Heart left ventricle (tissue), 16 donors: ENCODE data around the gene SH3BP2. TPM values are rescaled to one million over a fixed set of nuclear protein-coding genes. Genes with fewer than 3 reads are reported as not detected.

Experiments
- ATAC-seq, 4 donors: fragments of 200-7000 bp; cut with Tn5 transposase; one replicate each; pipeline ENCODE4 v1.9.1; 2020 to 2022; ENCODE audit warnings: moderate library complexity in 4 of 4, mild to moderate bottlenecking in 3 of 4, moderate number of reproducible peaks in 1 of 4
- DNase-seq, 5 donors: peaks; one replicate each; pipeline ENCODE4 v3.0.0-alpha.2; 2020
- H3K27ac ChIP-seq, 12 donors: fragments of 200-600 bp; sonication (generic) in 4 of 12; one replicate each; pipeline versions ENCODE4 v1.5.0 to v1.8.0; 2016 to 2022; ENCODE audit warnings: mild to moderate bottlenecking in 2 of 12
- H3K27me3 ChIP-seq, 9 donors: fragments of 200-600 bp; sonication (generic) in 2 of 9; one replicate each; pipeline versions ENCODE4 v1.5.1 to v1.8.0; 2016 to 2022; ENCODE audit warnings: mild to moderate bottlenecking in 3 of 9
- H3K36me3 ChIP-seq, 9 donors: fragments of 200-600 bp; sonication (generic) in 2 of 9; one replicate each; pipeline versions ENCODE4 v1.5.0 to v1.8.0; 2018 to 2022; ENCODE audit warnings: mild to moderate bottlenecking in 2 of 9
- H3K4me1 ChIP-seq, 12 donors: fragments of 200-600 bp; sonication (generic) in 4 of 12; one replicate each; pipeline versions ENCODE4 v1.5.0 to v1.8.0; 2016 to 2022; ENCODE audit warnings: mild to moderate bottlenecking in 3 of 12
- H3K4me3 ChIP-seq, 12 donors: fragments of 200-600 bp; sonication (generic) in 4 of 12; one replicate each; pipeline versions ENCODE4 v1.5.0 to v1.8.0; 2017 to 2022; ENCODE audit warnings: mild to moderate bottlenecking in 9 of 12, moderate library complexity in 4 of 12
- H3K9me3 ChIP-seq, 12 donors: fragments of 200-600 bp; sonication (generic) in 4 of 12; one replicate each; pipeline versions ENCODE4 v1.5.0 to v1.8.0; 2016 to 2022; ENCODE audit warnings: mild to moderate bottlenecking in 1 of 12
- POLR2A ChIP-seq, 2 donors: fragments of 450-650 bp; IDR thresholded peaks; one replicate each; pipeline ENCODE4 v1.6.1; 2017; ENCODE audit warnings: antibody characterized with exemption in 2 of 2, mild to moderate bottlenecking in 2 of 2, moderate library complexity in 2 of 2
- WGBS, 4 donors: extraction: QIAGEN DNeasy Blood & Tissue Kit in 2 of 4; methylation state at CpG; one replicate each; pipeline versions ENCODE4 v1.1.5 to v1.1.7; 2013 to 2018; 5-methylcytosine and 5-hydroxymethylcytosine counted together
- intact Hi-C, 10 donors: fragments of 100-400 bp; cut with DNase I; formaldehyde crosslinking; loops; one replicate each; pipeline versions ENCODE4 v1.11.1 to v1.14.2; 2022
- polyA plus RNA-seq, 2 donors: library from polyadenylated mRNA; stranded (reverse); fragments of 200-250 nt; gene quantifications; one replicate each; pipeline ENCODE4 v1.2.3, GENCODE V29; 2013
- total RNA-seq, 9 donors: library from RNA; depleted of rRNA in 2 of 9; stranded (reverse); fragments of >200 nt in 2 of 9; fragmentation: NEBNext Ultra II Directional in 3 of 9; extraction: Animal tissue kit (Norgen Biotek cat#: 25700) in 3 of 9; gene quantifications; one replicate each; pipeline versions ENCODE4 v1.1.0 to v1.2.4, GENCODE V29; 2016 to 2023
- TF ChIP-seq, protein P1 (sequence below), 12 donors: fragments of 200-600 bp; sonication (generic) in 4 of 12; IDR thresholded peaks; one replicate each; pipeline versions ENCODE4 v1.5.0 to v1.8.0; 2018 to 2022; ENCODE audit warnings: antibody characterized with exemption in 12 of 12, mild to moderate bottlenecking in 5 of 12
- donor health status: ischemic (EF 13 %, LVEDD 7.1; RV severe dilation, severe dysfunction).
- donor health status: healthy with polysubstance abuse.
- donor health status: DM: no; HTN: yes; CAD: no.
- donor health status: DM: no; HTN: no; CAD: no.
- donor health status: ischemic (EF 25% LVEDD 6.9; RV normal size, moderate dysfunction).
- donor health status: ischemic (EF 25% LVEDD 5.7; RV mildly dilated, moderate dysfunction).
- donor health status: healthy.
- donor health status: DM: yes; HTN: yes; CAD: no.
- donor health status: ischemic (EF 35%, LVEDD 5.7; RV mildly dilated, moderate dysfunction).
- donor health status: nonischemic (EF 11% LVEDD 7.7; RV severe dilation, severe dysfunction).
- donor health status: DM: yes; HTN: yes; CAD: no.
- donor health status: PGD.
- donor health status: ischemic (EF 29% LVEDD 5.4; RV normal size, mild dysfunction).
- donor health status: nonischemic (EF 23%, LVEDD 6.1; RV moderate dilation, normal function).

Gene SH3BP2
- total and polyA plus RNA-seq, 11 donors: 10.4 to 70.2 (median 23.5) TPM

DNA sequence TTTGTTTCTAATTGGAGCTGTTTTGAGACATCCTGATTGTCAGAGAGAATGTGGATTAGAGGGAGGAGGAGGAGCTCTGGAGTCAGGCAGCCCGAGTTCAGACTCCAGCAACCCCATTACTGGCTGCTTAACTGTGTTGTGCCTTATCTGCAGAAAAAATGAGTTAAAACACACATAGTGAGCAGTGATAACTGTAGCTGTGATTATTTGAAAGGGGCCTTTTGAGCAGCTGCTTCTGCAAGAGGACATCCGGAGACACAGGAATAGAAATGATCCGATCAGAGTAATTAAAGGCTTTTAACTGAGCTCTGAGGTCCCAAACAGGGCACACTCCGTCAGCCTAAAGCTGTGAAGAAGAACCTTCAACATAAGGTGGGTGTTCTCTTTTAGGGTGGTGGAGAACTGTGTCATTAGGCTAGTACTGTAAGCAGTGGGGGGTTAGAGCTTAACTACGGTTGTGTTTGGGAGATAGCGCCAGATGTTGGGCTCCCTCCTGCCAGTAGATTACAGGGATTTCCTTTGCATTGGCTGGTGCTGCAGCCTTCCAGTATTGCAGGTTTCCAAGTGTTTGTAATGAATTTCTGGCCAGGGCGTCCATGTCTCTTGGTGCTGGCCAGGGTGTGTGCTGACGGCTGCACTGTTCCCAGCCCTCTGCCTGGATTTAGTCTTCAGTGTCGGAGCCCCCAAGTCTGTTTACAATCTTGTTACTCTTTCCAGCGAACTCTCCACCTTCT is 75.0 kb downstream of the SH3BP2 start:
- intact Hi-C loops: loop anchor here in 2 of 10 donors (2.0 to 10.0 kb wide), 3 partner anchors 17 to 103 kb away; no protein-coding TSS in a partner anchor
- peak in 2 of 5 donors; percentile 25 to 53 for DNase-seq
- peaks cover 41 to 100% (median 97%) of the 10 kb centered on the region in 12 donors for H3K4me1 ChIP-seq
- TF ChIP-seq, protein P1, sequence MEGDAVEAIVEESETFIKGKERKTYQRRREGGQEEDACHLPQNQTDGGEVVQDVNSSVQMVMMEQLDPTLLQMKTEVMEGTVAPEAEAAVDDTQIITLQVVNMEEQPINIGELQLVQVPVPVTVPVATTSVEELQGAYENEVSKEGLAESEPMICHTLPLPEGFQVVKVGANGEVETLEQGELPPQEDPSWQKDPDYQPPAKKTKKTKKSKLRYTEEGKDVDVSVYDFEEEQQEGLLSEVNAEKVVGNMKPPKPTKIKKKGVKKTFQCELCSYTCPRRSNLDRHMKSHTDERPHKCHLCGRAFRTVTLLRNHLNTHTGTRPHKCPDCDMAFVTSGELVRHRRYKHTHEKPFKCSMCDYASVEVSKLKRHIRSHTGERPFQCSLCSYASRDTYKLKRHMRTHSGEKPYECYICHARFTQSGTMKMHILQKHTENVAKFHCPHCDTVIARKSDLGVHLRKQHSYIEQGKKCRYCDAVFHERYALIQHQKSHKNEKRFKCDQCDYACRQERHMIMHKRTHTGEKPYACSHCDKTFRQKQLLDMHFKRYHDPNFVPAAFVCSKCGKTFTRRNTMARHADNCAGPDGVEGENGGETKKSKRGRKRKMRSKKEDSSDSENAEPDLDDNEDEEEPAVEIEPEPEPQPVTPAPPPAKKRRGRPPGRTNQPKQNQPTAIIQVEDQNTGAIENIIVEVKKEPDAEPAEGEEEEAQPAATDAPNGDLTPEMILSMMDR (IDR thresholded peaks at IDR 0.05): no peak
- no peaks in the 10 kb centered on the region for H3K9me3 ChIP-seq
- WGBS, 4 donors: 9 to 21% (median 13%) methylated on average over 10 of the region's 10 CpGs
- no peaks in the 10 kb centered on the region for H3K36me3 ChIP-seq
- ATAC-seq: peak; percentile 66 to 81 (median 68)
- H3K27ac ChIP-seq: peak overlapping the region; percentile 42 to 83 (median 70)
- no peaks in the 10 kb centered on the region for H3K27me3 ChIP-seq
- peak overlapping the region in 10 of 12 donors; percentile 15 to 50 (median 38) for H3K4me3 ChIP-seq

DNA sequence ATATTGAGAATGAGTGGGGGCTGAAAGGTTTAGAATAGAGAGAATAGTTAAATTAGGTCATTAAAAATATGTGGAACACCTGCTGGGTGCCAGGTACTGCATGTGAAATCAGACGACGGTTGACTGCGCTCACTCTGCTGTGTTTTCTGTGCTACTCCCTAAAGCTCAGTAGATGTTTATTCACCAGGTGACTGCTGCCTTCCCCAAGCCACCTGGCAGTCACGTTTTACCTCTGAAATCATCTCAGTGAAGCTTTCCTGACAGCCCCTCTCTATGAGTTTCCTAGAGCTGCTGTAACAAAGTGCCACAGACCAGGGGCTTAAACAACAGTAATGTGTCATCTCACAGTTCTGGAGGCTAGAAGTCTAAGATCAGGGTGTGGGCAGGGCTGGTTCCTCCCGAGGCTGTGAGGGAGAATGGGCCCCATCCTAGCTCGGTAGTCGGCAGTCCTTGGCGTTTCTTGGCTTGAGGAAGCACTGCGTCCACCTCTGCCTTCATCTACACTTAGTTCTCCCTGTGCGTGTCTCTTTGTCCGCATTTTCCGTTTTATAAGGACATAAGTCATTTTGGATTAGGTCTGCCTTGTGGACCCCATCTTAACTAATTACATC is 76.1 kb downstream of the SH3BP2 start:
- no peaks in the 10 kb centered on the region for H3K27me3 ChIP-seq
- ATAC-seq: peak in 2 of 4 donors; percentile 6 to 9

DNA sequence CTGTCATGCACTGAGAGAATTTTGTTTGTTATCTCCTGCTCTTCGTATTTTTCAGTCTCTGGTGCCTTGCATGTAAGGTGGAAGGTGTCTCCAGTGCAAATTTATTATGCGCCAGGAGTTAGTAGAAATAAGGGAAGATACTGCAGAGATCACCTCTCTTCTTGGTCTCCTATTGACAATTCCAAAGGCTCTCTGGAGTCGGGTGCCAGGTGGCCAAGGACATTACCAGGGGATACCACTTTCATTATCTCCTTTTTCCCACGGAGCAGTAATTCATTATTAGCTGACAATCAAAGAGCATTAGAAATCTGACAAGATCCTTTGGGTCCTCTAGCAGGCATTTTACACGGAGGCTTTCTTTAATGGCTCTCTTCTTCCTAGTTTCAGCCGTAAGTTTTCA is 76.8 kb downstream of the SH3BP2 start:
- peak overlapping the region in 11 of 12 donors; percentile 32 to 79 (median 68) for H3K27ac ChIP-seq
- no peaks in the 10 kb centered on the region for H3K9me3 ChIP-seq
- no peaks in the 10 kb centered on the region for H3K36me3 ChIP-seq
- ATAC-seq (no peak), DNase-seq (no peak)
- no peaks in the 10 kb centered on the region for H3K27me3 ChIP-seq
- H3K4me1 ChIP-seq: peaks cover 37 to 100% (median 95%) of the 10 kb centered on the region in 12 donors
- TF ChIP-seq POLR2A (IDR thresholded peaks at IDR 0.05): no peak
- TF ChIP-seq, protein P1 (IDR thresholded peaks at IDR 0.05): no peak
- intact Hi-C loops: loop anchor here in 2 of 10 donors (5.0 to 10.0 kb wide), 2 partner anchors 72 to 105 kb away; no protein-coding TSS in a partner anchor
- peak overlapping the region in 6 of 12 donors; percentile 2 to 50 (median 42) for H3K4me3 ChIP-seq
- 32 to 39% (median 37%) methylated on average over 6 of the region's 6 CpGs for WGBS, 4 donors

More for the DNA sequence above, 76.1 kb downstream of the SH3BP2 start:
- DNase-seq: no peak
- peaks cover 40 to 100% (median 97%) of the 10 kb centered on the region in 12 donors for H3K4me1 ChIP-seq
- no peaks in the 10 kb centered on the region for H3K9me3 ChIP-seq
- H3K4me3 ChIP-seq: peak overlapping the region in 10 of 12 donors; percentile 15 to 50 (median 38)
- H3K36me3 ChIP-seq: no peaks in the 10 kb centered on the region
- TF ChIP-seq, protein P1 (IDR thresholded peaks at IDR 0.05): no peak
- TF ChIP-seq POLR2A (IDR thresholded peaks at IDR 0.05): no peak
- WGBS, 4 donors: 57 to 68% (median 64%) methylated on average over 12 of the region's 12 CpGs
- intact Hi-C loops: loop anchor here in 2 of 10 donors (5.0 to 10.0 kb wide), 2 partner anchors 72 to 104 kb away; no protein-coding TSS in a partner anchor
- H3K27ac ChIP-seq: peak overlapping the region; percentile 42 to 83 (median 70)

DNA sequence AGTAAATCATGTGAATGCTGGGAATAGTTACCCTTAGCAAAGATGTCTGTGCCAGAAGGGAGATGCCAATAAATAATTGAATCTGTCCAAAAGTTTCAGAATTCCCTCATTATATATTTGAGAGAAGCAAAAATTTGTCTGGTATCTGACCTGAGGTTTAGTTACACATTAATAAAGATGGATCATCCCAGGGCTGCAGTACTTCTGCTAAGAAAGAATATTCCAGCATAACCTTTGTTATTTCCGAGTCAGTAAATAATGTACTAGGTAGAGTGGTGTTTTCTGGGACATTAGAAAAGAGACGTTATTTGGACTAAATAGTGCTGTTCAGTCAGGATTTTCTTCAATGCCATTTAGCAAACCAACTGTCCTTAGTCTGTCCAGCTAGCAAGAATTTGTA is 77.2 kb downstream of the SH3BP2 start:
- Histone ChIP-seq H3K27ac (peak overlapping the region in 11 of 12 donors; percentile 1 to 79 (median 68)), H3K9me3 (no peaks in the 10 kb centered on the region), H3K4me3 (peak overlapping the region in 3 of 12 donors; percentile 2 to 50 (median 40)), H3K36me3 (no peaks in the 10 kb centered on the region), H3K4me1 (peaks cover 37 to 100% (median 95%) of the 10 kb centered on the region in 12 donors), H3K27me3 (no peaks in the 10 kb centered on the region)
- intact Hi-C loops: no loop called here
- no peak for TF ChIP-seq POLR2A (IDR thresholded peaks at IDR 0.05)
- TF ChIP-seq, protein P1 (IDR thresholded peaks at IDR 0.05): no peak
- DNase-seq (no peak), ATAC-seq (no peak)
- 43 to 71% (median 62%) methylated on average over 2 of the region's 2 CpGs for WGBS, 4 donors
